Neuron (in vitro differentiated cells): Measurements from ENCODE around the gene ANKS1A.

Experiments
- H2AFZ ChIP-seq: one replicate; pipeline ENCODE4 v1.6.1; 2013; ENCODE audit warnings: low read depth, mild to moderate bottlenecking, inconsistent platforms, low read length, moderate library complexity
- H3K27me3 ChIP-seq: one replicate; pipeline ENCODE4 v1.6.1; 2013; ENCODE audit warnings: low read length; ENCODE audit not compliant: insufficient read depth
- H3K36me3 ChIP-seq: one replicate; pipeline ENCODE4 v1.6.1; 2013; ENCODE audit warnings: low read length; ENCODE audit not compliant: insufficient read depth
- H3K4me1 ChIP-seq: one replicate; pipeline ENCODE4 v1.6.1; 2013; ENCODE audit warnings: low read length; ENCODE audit not compliant: insufficient read depth
- H3K4me3 ChIP-seq: 2 replicates; pipeline ENCODE4 v1.5.1; 2013; ENCODE audit warnings: mild to moderate bottlenecking, low read length, moderate library complexity
- H3K9me3 ChIP-seq: one replicate; pipeline ENCODE4 v1.6.1; 2013; ENCODE audit warnings: low read length

Gene ANKS1A

DNA sequence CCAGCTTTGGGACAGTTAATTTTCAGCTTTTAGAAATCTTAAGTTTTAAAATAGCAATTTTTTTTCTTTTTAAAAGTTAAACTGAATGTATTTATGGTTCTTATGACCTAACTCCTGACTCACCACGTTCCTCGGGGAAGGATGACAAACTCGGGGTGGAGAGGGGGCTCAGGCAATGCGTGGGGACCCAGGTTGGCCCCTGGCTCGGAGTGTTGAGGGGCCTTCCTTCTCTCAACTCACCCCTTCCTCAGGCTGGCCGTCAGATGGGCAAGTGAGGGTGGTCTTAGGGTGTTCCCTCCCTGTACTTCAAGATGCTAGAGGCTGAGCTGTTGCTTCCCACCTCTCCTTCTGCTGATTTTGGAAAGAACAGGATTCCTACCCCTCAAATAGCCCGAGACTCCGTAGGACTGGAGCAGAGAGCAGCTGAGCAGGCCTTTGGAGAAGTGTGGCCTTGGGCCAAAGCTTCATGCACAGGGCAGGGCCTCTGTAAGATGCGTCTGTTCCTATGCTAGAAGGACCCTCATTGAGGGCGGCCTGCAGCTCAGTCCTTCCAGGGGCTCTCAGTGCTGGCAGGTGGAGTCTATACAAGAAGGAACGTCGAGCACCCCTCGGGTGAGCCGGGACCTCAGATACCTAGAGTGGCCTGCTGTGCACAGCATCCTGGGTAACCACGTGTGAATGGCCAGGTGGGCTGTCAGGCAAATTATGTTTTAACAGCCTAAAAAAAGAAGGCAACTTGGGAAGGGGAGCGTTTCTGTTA, 172.8 kb downstream of the ANKS1A start:
- peaks cover 13% of the 10 kb centered on the region for H3K36me3 ChIP-seq
- no peak overlapping the region for H2AFZ ChIP-seq
- H3K27me3 ChIP-seq, result no peaks in the 10 kb centered on the region
- peaks cover 22% of the 10 kb centered on the region for H3K4me1 ChIP-seq
- H3K9me3 ChIP-seq, result no peaks in the 10 kb centered on the region
- no peak overlapping the region for H3K4me3 ChIP-seq

DNA sequence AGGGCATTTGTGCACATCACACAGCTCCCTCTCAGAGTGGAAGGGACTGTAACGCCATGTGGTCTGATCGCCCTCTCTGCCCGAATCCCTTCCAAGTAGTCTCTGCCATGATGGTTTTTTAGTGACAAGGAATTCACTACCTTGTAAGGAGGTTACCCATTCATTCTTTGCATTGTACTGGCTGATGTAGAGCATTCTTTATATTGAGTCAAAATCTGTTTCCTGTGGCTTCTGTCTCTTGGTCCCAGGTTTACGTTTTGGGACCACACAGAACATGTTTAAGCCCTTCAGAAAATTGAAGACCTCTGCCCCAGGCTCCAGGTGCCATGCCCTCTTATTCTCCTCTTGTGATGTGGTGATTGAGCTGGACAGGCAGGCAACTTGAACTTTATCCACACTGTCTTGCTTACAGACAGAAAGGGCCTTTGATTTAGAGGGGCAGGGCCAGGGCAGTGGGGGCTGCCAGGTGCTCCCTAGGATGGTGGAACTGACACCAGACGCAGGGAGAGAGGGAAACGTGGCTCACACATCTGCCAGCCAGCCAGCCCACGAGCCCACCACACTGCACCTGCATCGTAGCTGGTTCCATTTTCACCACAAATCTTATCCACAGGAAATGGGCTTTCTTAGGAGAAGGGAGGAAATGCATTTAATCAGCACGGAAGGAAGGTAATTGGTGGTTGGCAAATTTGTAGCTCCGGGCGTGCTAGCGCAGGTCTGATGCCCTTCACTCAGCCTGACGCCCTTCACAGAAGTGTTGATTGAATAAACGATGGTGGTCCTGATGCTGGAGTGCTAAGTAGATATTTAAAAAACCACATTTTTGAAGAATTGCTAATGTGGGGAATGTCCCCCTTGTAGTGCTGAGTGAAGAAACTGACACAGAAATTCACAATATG, 173.9 kb downstream of the ANKS1A start:
- Histone ChIP-seq H3K4me3 (no peak overlapping the region), H3K9me3 (no peaks in the 10 kb centered on the region), H2AFZ (no peak overlapping the region), H3K36me3 (peaks cover 13% of the 10 kb centered on the region), H3K27me3 (no peaks in the 10 kb centered on the region), H3K4me1 (peaks cover 14% of the 10 kb centered on the region)

- Histone ChIP-seq H3K4me3 (no peak overlapping the region), H3K27me3 (no peaks in the 10 kb centered on the region), H3K36me3 (peaks cover 13% of the 10 kb centered on the region), H2AFZ (no peak overlapping the region), H3K9me3 (no peaks in the 10 kb centered on the region), H3K4me1 (peaks cover 9% of the 10 kb centered on the region)
These were observed 174.7 kb downstream of the ANKS1A start for GRCh38 chr6:35063701-35064280.

GRCh38 chr6:35064290-35064689, 175.2 kb downstream of the ANKS1A start:
- no peak overlapping the region for H2AFZ ChIP-seq
- no peaks in the 10 kb centered on the region for H3K9me3 ChIP-seq
- peaks cover 13% of the 10 kb centered on the region for H3K36me3 ChIP-seq
- H3K4me1 ChIP-seq, result peaks cover 5% of the 10 kb centered on the region
- H3K27me3 ChIP-seq, result no peaks in the 10 kb centered on the region
- H3K4me3 ChIP-seq, result no peak overlapping the region

DNA sequence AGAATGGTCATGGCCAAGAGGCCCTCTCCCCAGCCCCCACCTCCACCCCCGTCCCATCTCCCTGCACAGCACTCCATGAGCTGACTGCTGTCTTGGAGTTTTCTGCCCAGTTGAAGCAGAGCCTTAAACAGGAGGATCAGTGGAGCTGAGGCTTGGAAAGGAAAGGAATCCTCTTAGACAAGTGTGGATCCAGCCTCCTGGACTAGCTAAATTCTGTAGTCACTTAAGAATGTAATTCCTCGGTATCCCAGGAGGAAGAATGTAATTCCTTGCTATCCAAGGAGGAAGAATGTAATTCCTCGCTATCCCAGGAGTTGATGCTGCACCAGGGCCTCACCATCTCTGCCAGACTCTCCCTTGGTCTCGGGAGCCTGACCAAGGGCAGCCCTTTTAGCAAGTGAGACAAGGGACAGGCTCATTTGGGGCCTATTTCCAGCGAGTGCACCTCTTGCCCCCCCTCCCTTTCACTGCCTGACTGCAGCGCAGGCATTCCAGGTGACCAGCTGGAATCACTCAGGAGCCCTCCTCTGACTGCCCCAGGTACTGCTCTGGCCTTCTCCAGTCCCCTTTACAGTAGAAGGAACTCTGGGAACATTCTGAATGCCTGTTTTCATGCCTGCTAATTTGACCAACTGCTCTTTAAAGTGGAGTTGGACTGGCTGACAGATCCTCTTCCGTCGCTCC, 175.8 kb downstream of the ANKS1A start:
- H3K4me3 ChIP-seq, result no peak overlapping the region
- no peak overlapping the region for H2AFZ ChIP-seq
- H3K4me1 ChIP-seq, result peaks cover 3% of the 10 kb centered on the region
- no peaks in the 10 kb centered on the region for H3K27me3 ChIP-seq
- H3K36me3 ChIP-seq, result peaks cover 13% of the 10 kb centered on the region
- H3K9me3 ChIP-seq, result no peaks in the 10 kb centered on the region

- Histone ChIP-seq H2AFZ (no peak overlapping the region), H3K27me3 (no peaks in the 10 kb centered on the region), H3K4me3 (no peak overlapping the region), H3K9me3 (no peaks in the 10 kb centered on the region), H3K4me1 (peaks cover 3% of the 10 kb centered on the region), H3K36me3 (peaks cover 10% of the 10 kb centered on the region)
These were observed 176.4 kb downstream of the ANKS1A start for GRCh38 chr6:35065441-35065800.

DNA sequence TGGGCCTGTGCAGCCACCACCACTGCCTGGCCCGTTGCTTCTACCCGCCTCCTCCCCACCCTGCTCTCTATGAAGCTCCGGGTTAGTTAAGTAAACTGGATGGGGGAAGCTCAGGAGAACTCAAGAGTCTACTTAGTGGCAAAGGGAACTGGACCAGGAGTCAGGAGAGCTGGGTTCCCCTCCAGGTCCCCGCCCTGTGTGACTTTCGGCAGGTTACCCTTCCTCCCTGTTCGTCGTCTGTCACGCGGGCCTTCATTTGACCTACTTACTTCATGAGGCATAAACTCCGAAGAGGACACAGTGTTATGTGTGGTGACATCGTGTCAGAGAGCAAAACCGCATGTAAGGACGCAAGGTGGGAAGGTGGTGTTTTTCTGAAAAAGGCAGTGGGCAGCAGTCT, 176.8 kb downstream of the ANKS1A start:
- H3K36me3 ChIP-seq, result peaks cover 6% of the 10 kb centered on the region
- H3K4me3 ChIP-seq, result no peak overlapping the region
- H3K9me3 ChIP-seq, result no peaks in the 10 kb centered on the region
- H2AFZ ChIP-seq, result no peak overlapping the region
- no peaks in the 10 kb centered on the region for H3K27me3 ChIP-seq
- peaks cover 3% of the 10 kb centered on the region for H3K4me1 ChIP-seq

- peaks cover 3% of the 10 kb centered on the region for H3K4me1 ChIP-seq
- H3K9me3 ChIP-seq, result no peaks in the 10 kb centered on the region
- no peak overlapping the region for H3K4me3 ChIP-seq
- H3K36me3 ChIP-seq, result peaks cover 2% of the 10 kb centered on the region
- H3K27me3 ChIP-seq, result no peaks in the 10 kb centered on the region
- H2AFZ ChIP-seq, result no peak overlapping the region
These were observed 178.2 kb downstream of the ANKS1A start for GRCh38 chr6:35067234-35067633.

DNA sequence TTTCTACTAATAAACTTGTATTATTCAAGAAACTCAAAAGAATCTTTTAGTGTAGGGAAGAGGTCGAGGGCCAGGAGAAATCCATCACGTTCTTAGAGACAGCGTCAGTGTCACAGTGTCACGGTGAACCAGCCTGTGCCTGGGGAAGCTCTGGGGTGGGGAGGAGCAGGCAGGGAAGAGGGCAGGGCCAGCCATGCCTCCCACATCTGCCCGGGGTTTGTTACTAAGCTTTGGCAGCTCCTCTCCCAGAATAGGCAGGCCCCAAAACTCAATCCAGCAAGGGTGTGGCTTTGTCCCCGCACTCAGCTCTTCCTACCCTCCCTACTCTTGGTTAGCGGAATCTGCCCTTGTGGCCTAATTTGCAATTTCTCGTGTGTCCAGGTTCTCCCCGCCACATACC, 179.2 kb downstream of the ANKS1A start:
- H3K9me3 ChIP-seq, result no peaks in the 10 kb centered on the region
- no peaks in the 10 kb centered on the region for H3K27me3 ChIP-seq
- no peak overlapping the region for H2AFZ ChIP-seq
- H3K4me1 ChIP-seq, result peaks cover 3% of the 10 kb centered on the region
- H3K36me3 ChIP-seq, result peaks cover 2% of the 10 kb centered on the region
- H3K4me3 ChIP-seq, result no peak overlapping the region

DNA sequence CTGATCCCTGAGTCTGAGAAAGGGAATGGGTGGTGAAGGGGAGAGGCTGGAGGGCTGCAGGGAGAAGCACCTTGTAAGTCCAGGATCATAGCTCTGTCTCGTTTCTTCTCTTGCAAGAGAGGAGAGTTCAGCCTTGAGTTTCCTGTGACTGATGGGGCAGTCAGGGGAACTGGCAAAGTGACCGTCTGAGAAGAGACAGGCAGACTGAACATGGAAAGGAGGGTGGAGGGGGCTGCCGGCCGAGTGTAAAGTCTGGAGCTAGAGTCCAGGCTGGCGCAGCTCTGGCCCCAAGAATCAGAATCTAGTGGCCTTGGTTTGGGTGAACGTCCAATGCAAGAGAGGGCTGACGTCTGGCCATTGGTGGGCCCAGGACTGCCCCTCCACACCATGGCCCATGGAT, 179.6 kb downstream of the ANKS1A start:
- no peaks in the 10 kb centered on the region for H3K27me3 ChIP-seq
- H3K4me3 ChIP-seq, result no peak overlapping the region
- H3K9me3 ChIP-seq, result no peaks in the 10 kb centered on the region
- peaks cover 2% of the 10 kb centered on the region for H3K36me3 ChIP-seq
- peaks cover 3% of the 10 kb centered on the region for H3K4me1 ChIP-seq
- H2AFZ ChIP-seq, result no peak overlapping the region

DNA sequence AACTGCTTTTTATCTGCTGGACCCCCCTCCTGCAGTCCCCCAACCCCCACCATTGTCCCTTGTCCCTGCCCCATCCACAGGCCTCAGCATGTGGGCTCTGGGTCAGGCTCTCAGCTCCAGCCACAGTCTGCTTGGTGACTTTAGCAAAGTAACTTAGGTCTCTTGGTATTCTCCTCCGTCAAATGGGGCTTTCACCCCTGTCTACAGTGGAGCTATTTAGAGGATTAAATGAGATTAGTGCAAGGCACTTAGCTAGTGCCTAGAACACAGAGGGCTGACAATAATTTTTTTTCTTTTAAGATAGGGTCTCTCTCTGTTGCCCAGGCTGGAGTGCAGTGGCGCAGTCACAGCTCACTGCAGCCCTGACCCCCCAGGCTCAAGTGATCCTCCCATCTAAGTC, 180.2 kb downstream of the ANKS1A start:
- Histone ChIP-seq H3K27me3 (no peaks in the 10 kb centered on the region), H3K9me3 (no peaks in the 10 kb centered on the region), H3K4me1 (peaks cover 3% of the 10 kb centered on the region), H2AFZ (no peak overlapping the region), H3K4me3 (no peak overlapping the region), H3K36me3 (peaks cover 2% of the 10 kb centered on the region)

- H2AFZ ChIP-seq, result no peak overlapping the region
- H3K27me3 ChIP-seq, result no peaks in the 10 kb centered on the region
These were observed 181.1 kb downstream of the ANKS1A start for GRCh38 chr6:35070111-35070510.

More at GRCh38 chr6:35070111-35070510, 181.1 kb downstream of the ANKS1A start:
- no peaks in the 10 kb centered on the region for H3K9me3 ChIP-seq
- peaks cover 3% of the 10 kb centered on the region for H3K4me1 ChIP-seq
- no peak overlapping the region for H3K4me3 ChIP-seq
- no peaks in the 10 kb centered on the region for H3K36me3 ChIP-seq
